DOHH2 (cell line): Measurements from ENCODE around the gene NR2C2.

Source experiments
- H3F3A ChIP-seq: fragments of 200-600 bp; sonication (generic), shearing (Covaris generic); 2 replicates; pipeline ENCODE4 v1.6.0; 2016; ENCODE audit warnings: antibody characterized with exemption, mild to moderate bottlenecking; ENCODE audit not compliant: control insufficient read depth, insufficient read depth
- H3K27ac ChIP-seq: fragments of 200-600 bp; sonication (generic); 2 replicates; pipeline ENCODE4 v1.5.1; 2014; ENCODE audit warnings: low read depth, mild to moderate bottlenecking, low read length, moderate library complexity
- H3K27me3 ChIP-seq: fragments of 200-600 bp; sonication (generic); 2 replicates; pipeline ENCODE4 v1.6.1; 2014; ENCODE audit warnings: mild to moderate bottlenecking, low read length, mixed read lengths; ENCODE audit not compliant: control insufficient read depth
- H3K36me3 ChIP-seq: fragments of 200-600 bp; sonication (generic); 2 replicates; pipeline ENCODE4 v1.6.1; 2014; ENCODE audit warnings: mild to moderate bottlenecking, low read length, moderate library complexity, mixed read lengths; ENCODE audit not compliant: control insufficient read depth
- H3K4me1 ChIP-seq: fragments of 200-600 bp; sonication (generic); 2 replicates; pipeline ENCODE4 v1.6.1; 2014; ENCODE audit warnings: mild to moderate bottlenecking, low read length, mixed read lengths; ENCODE audit not compliant: control insufficient read depth
- H3K4me2 ChIP-seq: fragments of 200-600 bp; sonication (generic); 2 replicates; pipeline ENCODE4 v1.6.0; 2014; ENCODE audit warnings: mild to moderate bottlenecking, low read length, moderate library complexity
- H3K4me3 ChIP-seq: fragments of 200-600 bp; sonication (generic); 2 replicates; pipeline ENCODE4 v1.5.1; 2014; ENCODE audit warnings: mild to moderate bottlenecking, low read length, mixed read lengths
- H3K79me2 ChIP-seq: fragments of 200-600 bp; sonication (generic); 2 replicates; pipeline ENCODE4 v1.6.1; 2014; ENCODE audit warnings: mild to moderate bottlenecking, low read length, mixed read lengths; ENCODE audit not compliant: control insufficient read depth
- H3K9me2 ChIP-seq: fragments of 200-600 bp; sonication (generic); replicated peaks from 2 replicates; pipeline ENCODE4 v1.6.1; 2014; ENCODE audit warnings: mild to moderate bottlenecking, low read length, mixed read lengths; ENCODE audit not compliant: control insufficient read depth
- H3K9me3 ChIP-seq: fragments of 200-600 bp; sonication (generic); 2 replicates; pipeline ENCODE4 v1.6.1; 2014; ENCODE audit warnings: antibody characterized with exemption, low read length, mixed read lengths; ENCODE audit not compliant: control insufficient read depth, insufficient read depth
- H4K20me1 ChIP-seq: fragments of 200-600 bp; sonication (generic); 2 replicates; pipeline ENCODE4 v1.6.0; 2014; ENCODE audit warnings: low read depth, mild to moderate bottlenecking, antibody characterized with exemption, low read length, moderate library complexity; ENCODE audit not compliant: control insufficient read depth, insufficient read depth
- EZH2phosphoT487 ChIP-seq: fragments of 200-600 bp; sonication (generic); IDR thresholded peaks from 2 replicates; pipeline ENCODE4 v1.6.1; 2017; ENCODE audit warnings: borderline replicate concordance, mild to moderate bottlenecking, antibody characterized with exemption, low read length, moderate library complexity, mixed read lengths
- TF ChIP-seq, protein P1 (sequence below): fragments of 200-600 bp; sonication (generic); IDR thresholded peaks from one replicate; pipeline ENCODE4 v1.5.1; 2014; ENCODE audit warnings: antibody characterized with exemption, mild to moderate bottlenecking, low read depth, low read length; ENCODE audit not compliant: poor library complexity, severe bottlenecking

NR2C2 gene

DNA sequence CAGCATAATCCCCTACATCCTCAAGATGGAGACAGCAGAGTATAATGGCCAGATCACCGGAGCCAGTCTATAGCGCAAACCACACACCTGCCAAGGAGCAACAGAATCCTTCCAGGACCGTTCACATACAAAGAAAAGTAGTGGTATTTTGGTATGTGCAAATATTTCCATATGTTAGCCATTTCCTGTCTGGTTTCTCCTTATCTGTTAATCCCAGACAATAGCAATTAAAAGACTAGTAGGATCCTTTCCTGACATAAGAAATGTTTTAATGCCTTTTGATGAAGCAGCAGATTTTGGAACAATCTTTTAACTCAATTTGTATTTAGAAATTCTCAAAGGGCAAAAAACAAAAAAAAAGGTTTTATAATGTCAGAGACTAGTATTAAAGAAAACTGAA lies 95.6 kb downstream of the NR2C2 start:
- H3K9me2 ChIP-seq: no peaks in the 10 kb centered on the region
- H3K36me3 ChIP-seq: peaks cover 95% of the 10 kb centered on the region
- H3F3A ChIP-seq: peaks cover 11% of the 10 kb centered on the region
- H3K27ac ChIP-seq: no peak overlapping the region
- no peaks in the 10 kb centered on the region for H3K4me1 ChIP-seq
- H3K9me3 ChIP-seq: no peaks in the 10 kb centered on the region
- H3K79me2 ChIP-seq: no peaks in the 10 kb centered on the region
- H3K4me3 ChIP-seq: no peak overlapping the region
- no peaks in the 10 kb centered on the region for H3K27me3 ChIP-seq
- H4K20me1 ChIP-seq: no peaks in the 10 kb centered on the region
- no peak overlapping the region for H3K4me2 ChIP-seq
- no peak for TF ChIP-seq EZH2phosphoT487
- TF ChIP-seq, protein P1, sequence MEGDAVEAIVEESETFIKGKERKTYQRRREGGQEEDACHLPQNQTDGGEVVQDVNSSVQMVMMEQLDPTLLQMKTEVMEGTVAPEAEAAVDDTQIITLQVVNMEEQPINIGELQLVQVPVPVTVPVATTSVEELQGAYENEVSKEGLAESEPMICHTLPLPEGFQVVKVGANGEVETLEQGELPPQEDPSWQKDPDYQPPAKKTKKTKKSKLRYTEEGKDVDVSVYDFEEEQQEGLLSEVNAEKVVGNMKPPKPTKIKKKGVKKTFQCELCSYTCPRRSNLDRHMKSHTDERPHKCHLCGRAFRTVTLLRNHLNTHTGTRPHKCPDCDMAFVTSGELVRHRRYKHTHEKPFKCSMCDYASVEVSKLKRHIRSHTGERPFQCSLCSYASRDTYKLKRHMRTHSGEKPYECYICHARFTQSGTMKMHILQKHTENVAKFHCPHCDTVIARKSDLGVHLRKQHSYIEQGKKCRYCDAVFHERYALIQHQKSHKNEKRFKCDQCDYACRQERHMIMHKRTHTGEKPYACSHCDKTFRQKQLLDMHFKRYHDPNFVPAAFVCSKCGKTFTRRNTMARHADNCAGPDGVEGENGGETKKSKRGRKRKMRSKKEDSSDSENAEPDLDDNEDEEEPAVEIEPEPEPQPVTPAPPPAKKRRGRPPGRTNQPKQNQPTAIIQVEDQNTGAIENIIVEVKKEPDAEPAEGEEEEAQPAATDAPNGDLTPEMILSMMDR: no peak

DNA sequence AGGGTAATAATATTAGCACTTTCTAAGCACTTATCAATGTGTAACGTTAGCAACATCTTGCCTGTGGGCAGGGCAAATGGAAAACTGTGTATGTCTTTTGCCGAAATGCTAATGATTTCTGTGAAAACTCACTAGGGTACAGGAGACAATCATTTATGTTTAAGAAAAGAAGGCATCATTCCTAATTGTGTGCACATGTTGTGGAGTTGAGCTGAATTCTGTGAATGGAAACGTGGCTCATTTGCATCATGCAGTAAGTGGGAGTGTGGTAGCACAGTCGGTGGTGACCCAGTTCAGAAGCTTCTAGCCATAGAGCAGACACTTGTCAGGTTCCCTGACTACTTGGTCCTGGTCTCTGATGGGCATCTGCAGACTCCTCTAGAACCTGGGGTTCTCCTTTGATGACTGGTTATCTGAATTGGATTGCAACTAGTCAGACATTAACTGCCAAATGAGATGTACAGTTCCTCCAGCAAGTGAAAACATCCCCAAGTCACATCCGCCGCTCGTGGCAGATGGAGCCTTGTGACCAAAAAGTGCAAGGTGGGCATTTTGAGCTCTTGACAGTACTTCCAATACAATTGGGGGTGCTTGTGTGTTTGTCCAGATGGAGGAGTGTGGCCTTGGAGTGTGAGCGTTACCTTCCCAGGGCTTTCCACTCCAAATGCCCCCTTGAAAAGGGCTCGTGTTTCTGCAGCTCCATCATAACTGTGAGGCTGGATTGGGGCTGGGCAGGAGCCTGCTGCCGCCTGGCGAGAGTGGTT lies 96.2 kb downstream of the NR2C2 start:
- no peaks in the 10 kb centered on the region for H3K9me3 ChIP-seq
- peaks cover 1% of the 10 kb centered on the region; the same call in 1 of the 2 replicates for H4K20me1 ChIP-seq
- no peak for TF ChIP-seq EZH2phosphoT487
- TF ChIP-seq, protein P1: no peak
- H3K27me3 ChIP-seq: no peaks in the 10 kb centered on the region
- H3F3A ChIP-seq: peaks cover 14% of the 10 kb centered on the region
- peaks cover 96% of the 10 kb centered on the region for H3K36me3 ChIP-seq
- H3K27ac ChIP-seq: no peak overlapping the region
- H3K4me3 ChIP-seq: no peak overlapping the region
- no peaks in the 10 kb centered on the region for H3K4me1 ChIP-seq
- no peaks in the 10 kb centered on the region for H3K9me2 ChIP-seq
- peaks cover 2% of the 10 kb centered on the region for H3K79me2 ChIP-seq
- no peak overlapping the region for H3K4me2 ChIP-seq

DNA sequence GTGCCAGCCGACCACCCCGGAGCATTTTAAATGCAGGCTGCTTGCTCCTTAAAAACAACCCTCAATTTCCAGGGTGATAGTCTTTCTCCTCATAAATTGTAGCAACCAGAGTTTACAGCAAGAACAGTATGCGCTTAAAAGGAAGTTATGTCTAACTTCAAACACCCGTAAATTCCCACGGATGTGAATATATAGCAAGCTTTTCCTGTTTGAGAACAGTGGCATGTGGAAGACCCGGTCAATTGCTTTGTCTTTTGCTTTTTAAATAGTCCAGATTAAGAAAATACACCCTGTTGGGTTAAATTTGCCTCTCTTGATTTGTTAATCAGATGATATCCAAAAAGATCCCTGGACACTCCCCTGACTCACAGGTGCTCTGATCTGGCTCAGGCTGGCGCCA lies 96.9 kb downstream of the NR2C2 start:
- Histone ChIP-seq H3F3A (peaks cover 13% of the 10 kb centered on the region), H4K20me1 (peaks cover 9% of the 10 kb centered on the region), H3K27me3 (no peaks in the 10 kb centered on the region), H3K4me3 (no peak overlapping the region), H3K9me3 (no peaks in the 10 kb centered on the region), H3K36me3 (peaks cover 96% of the 10 kb centered on the region), H3K79me2 (peaks cover 9% of the 10 kb centered on the region), H3K9me2 (no peaks in the 10 kb centered on the region), H3K4me1 (no peaks in the 10 kb centered on the region), H3K27ac (no peak overlapping the region), H3K4me2 (no peak overlapping the region)
- TF ChIP-seq EZH2phosphoT487: no peak
- TF ChIP-seq, protein P1: no peak
